ENCODE results near the gene SENP1. TPM values are rescaled to one million over a fixed set of nuclear protein-coding genes. Genes with fewer than 3 reads are reported as not detected.

The SENP1 gene
- total and polyA plus RNA-seq, 2 of the 13 experiments (the other 11 are each of a cell fraction or from before 2014, with no cell fraction given), result 14.0 to 20.2 TPM

DNA sequence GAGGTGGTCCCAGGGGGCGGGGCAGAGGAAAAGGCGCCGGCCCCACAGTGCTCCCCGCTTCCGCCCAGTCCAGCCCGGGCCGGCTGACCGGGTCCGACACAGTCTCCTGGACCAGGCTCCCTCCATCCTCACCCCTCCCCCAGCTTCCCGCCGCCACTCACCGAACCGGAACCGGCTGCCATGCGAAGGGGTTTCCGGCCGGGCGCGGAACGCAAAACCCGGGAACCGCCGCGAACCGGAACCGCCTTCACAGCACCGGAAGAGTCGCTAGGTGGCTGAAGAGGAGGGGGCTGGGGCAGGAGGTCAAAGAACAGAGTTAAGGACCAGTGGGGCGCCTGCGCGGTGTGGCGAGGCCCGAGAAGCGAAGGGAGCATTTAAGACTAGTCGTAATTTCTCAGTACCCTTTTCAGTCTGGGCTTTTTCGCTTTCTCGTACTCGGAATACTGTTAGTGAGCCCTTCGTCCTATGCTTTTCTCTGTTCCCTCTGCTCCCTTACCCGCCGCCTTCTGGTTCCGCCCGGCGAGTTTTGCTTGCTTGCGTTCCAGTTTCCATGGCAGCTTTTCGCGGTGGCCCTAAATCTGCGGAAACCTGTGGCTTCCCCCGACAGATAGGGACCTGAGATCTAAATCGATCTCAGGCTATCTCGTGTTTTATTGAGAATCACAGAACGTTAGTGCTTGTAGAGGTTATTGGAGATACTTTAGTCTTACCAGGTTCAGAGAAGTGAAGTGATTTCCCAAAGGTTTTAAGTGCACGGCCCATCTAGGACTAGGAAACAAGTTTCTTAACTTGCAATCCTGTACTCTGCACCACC, at the start of gene SENP1 (continued):
- no peak for TF ChIP-seq KIAA2018 (CRISPR knock-in tag; IDR thresholded peaks at IDR 0.05; ENCODE audit: borderline replicate concordance)
- no peak for TF ChIP-seq HES4 (CRISPR knock-in tag; IDR thresholded peaks at IDR 0.05; ENCODE audit: borderline replicate concordance)
- 0 out of 2 replicates have a peak, but pooled peaks have one; percentile 39 for TF ChIP-seq CREB3 (CRISPR knock-in tag; IDR thresholded peaks at IDR 0.05)
- TF ChIP-seq ELF3 (CRISPR knock-in tag; IDR thresholded peaks at IDR 0.05), result peak; percentile 63; the same call in 1 of the 2 replicates
- TF ChIP-seq, protein P1, sequence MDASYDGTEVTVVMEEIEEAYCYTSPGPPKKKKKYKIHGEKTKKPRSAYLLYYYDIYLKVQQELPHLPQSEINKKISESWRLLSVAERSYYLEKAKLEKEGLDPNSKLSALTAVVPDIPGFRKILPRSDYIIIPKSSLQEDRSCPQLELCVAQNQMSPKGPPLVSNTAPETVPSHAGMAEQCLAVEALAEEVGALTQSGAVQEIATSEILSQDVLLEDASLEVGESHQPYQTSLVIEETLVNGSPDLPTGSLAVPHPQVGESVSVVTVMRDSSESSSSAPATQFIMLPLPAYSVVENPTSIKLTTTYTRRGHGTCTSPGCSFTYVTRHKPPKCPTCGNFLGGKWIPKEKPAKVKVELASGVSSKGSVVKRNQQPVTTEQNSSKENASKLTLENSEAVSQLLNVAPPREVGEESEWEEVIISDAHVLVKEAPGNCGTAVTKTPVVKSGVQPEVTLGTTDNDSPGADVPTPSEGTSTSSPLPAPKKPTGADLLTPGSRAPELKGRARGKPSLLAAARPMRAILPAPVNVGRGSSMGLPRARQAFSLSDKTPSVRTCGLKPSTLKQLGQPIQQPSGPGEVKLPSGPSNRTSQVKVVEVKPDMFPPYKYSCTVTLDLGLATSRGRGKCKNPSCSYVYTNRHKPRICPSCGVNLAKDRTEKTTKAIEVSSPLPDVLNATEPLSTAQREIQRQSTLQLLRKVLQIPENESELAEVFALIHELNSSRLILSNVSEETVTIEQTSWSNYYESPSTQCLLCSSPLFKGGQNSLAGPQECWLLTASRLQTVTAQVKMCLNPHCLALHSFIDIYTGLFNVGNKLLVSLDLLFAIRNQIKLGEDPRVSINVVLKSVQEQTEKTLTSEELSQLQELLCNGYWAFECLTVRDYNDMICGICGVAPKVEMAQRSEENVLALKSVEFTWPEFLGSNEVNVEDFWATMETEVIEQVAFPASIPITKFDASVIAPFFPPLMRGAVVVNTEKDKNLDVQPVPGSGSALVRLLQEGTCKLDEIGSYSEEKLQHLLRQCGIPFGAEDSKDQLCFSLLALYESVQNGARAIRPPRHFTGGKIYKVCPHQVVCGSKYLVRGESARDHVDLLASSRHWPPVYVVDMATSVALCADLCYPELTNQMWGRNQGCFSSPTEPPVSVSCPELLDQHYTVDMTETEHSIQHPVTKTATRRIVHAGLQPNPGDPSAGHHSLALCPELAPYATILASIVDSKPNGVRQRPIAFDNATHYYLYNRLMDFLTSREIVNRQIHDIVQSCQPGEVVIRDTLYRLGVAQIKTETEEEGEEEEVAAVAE (CRISPR knock-in tag; IDR thresholded peaks at IDR 0.05; ENCODE audit: borderline replicate concordance), result no peak; the same call in 1 of the 2 replicates
- peak; percentile 50 for TF ChIP-seq TEAD3 (CRISPR knock-in tag; optimal IDR thresholded peaks at IDR 0.05; ENCODE audit: borderline replicate concordance)
- no peak for TF ChIP-seq GMEB2 (CRISPR knock-in tag; IDR thresholded peaks at IDR 0.05; ENCODE audit: low read depth)
- peak; percentile 65; the same call in 1 of the 2 replicates for TF ChIP-seq GZF1 (CRISPR knock-in tag; IDR thresholded peaks at IDR 0.05)
- TF ChIP-seq, protein P2, sequence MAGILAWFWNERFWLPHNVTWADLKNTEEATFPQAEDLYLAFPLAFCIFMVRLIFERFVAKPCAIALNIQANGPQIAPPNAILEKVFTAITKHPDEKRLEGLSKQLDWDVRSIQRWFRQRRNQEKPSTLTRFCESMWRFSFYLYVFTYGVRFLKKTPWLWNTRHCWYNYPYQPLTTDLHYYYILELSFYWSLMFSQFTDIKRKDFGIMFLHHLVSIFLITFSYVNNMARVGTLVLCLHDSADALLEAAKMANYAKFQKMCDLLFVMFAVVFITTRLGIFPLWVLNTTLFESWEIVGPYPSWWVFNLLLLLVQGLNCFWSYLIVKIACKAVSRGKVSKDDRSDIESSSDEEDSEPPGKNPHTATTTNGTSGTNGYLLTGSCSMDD (CRISPR knock-in tag; IDR thresholded peaks at IDR 0.05), result no peak
- TF ChIP-seq NFKB2 (CRISPR knock-in tag; IDR thresholded peaks at IDR 0.05; ENCODE audit: borderline replicate concordance), result peak; percentile 63; the same call in 1 of the 2 replicates

All from HepG2 (cell line).